Suppressor macrophage treated with lipopolysaccharide for 1 hour (primary cell): ENCODE data around the gene ACACA.

Experiments
- DNase-seq, 3 donors: peaks; one replicate each; pipeline ENCODE4 v3.0.0-alpha.2; 2020 to 2022

ACACA gene

DNA sequence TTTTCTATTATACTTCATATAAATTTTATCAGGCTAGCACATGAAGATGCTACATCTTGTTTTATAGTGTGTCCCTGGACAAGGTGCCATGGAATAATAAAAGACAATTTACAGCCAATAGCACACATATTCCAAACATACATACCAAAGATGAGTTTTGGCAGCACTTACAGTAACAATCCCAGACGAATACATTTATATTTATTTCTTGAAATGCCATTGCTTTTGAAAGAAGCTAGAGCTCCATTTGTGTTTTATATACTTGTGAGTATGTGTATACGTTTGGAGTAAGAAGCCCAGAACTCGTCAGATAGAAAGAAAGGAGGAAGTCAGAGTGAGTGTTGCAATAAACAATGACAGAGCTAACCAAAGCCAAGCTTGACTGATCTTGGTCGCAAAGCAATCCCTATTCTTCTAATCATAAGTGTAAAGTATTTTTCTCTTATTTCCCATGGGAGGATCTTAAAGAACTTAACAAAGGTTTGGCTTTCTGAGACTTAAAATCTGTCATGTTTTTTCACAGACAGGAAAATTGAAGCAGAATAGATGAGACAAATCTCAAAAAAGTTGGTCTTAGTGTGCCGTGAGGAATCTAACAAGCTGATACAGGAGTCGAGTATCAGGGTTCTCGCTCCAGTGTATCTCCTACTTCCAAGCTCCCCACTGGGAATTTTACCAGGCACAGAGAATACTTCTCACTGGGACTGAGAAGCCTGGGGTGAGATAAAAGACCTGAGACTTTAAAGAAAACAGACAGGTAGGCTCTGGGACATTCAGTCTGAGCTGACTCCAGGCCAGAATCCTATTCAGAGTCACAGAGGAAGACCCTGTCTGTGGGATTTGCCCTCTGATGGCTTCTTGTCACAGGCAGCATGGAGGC, 282.5 kb downstream of the ACACA start:
- peak; percentile 59 to 81 (median 68) for DNase-seq

DNA sequence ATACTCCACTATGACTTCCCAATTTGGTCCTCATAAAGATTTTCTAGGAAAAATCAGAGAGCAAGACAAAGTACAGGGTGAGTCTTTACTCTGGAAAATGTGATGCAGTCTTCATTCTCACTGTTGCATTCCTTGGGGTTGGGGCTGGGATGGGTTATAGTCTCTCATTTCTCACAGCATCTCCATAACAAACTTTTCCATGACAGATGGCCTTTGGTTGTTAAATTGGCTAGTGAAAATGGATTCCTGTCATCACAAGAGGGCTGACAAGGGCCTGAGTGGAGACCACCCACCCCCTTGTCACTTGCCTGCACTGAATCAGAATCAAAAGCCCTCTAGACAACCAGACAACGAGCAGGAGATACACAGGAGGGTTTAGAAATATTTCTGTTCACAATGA, 283.2 kb downstream of the ACACA start:
- DNase-seq: no peak

GRCh38 chr17:37121616-37122015, 285.0 kb downstream of the ACACA start:
- DNase-seq: no peak

DNA sequence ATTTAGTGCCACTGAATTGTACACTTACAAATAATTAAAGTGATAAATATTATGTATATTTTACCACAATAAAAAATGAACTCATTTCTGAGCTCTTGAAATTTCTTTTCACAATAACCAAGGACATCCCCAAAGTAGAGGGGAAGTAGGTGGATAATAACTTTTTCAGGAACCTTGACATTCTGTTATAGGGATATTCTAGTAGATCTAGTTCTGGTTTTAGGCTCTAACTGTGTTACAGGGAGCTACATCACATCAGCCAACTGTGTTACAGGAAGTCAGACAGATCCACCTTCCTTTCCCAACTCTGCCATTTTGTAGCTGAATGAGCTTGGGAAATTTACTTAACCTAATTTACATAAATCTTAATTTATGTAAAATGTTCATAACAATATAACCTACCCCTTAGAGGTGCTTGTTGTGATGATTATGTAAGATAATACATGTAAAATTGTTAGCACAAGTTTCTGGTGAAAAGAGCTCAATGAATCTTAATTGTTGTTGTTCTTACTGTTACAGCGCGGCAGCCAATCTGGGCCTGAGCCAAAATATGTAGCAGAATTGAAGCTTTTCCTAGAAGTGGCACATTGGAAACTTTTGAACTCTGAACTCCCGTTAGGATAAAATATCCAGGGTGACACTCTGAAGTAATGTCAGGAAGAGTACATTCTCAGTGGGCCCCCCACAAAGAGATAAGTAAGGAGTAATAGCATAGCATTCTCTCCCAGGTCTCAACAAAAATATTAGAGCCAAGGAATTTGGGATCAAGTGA, 288.1 kb downstream of the ACACA start:
- DNase-seq: peak; percentile 21 to 40 (median 25)

GRCh38 chr17:37117373-37118142, 289.1 kb downstream of the ACACA start:
- no peak for DNase-seq

GRCh38 chr17:37116671-37117185, 289.9 kb downstream of the ACACA start:
- DNase-seq: no peak

DNA sequence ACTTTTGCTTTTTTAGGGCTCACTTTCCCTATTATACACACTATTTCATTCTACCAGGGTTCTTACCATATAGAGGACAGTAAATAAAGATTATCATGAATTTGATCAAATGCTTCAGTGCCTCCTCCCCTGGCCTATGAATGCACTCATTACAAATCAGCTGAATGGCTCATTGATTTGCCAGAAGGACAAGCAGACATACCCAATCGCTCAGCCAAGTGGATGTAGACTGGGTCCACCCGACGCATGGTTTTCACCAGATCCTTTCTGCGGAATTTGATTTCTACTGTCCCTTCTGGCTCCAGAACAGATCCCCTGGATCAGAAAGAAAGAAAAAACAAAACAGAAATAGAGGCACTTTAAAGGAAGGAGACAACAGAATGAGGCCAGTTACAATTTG, 295.3 kb downstream of the ACACA start:
- DNase-seq: no peak

DNA sequence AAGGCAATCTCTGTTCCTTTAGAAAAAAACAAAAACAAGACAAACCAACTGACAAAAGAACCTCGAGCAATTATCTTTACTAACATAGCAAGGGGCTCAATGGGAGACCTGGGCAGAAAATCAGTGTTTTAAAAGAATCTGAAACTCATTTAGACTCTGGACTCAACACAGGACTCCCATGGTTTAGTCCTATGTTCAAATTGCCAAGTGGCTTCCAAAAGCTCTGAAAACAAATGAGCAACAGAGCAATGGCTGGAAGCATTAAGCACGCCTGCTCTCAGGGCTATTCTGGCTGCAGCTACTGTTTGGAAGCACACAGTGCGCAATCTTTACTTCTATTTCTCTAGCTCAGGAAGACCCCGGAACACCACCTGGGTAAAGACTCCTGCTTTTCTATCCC, 295.9 kb downstream of the ACACA start:
- DNase-seq: no peak

- DNase-seq: no peak
Measured at GRCh38 chr17:37109731-37110710, 296.6 kb downstream of the ACACA start.

DNA sequence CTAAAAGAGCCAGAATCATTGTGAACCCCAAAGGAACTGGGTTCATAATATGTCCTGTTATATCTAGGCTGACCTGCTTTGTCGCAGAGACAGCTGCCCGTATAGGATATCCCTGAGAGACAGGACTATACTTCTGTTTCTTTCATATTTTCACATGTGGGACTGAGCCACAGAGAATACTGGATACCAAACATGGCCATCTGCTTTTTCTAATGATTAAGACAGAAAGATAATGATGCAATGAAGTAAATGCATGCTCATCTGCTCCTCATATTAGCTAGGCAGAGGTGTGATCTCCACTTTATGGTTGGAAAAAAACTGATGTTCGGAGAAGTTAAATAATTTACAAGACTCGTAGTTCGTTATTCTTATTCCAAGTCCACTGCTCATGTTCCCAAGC, 297.5 kb downstream of the ACACA start:
- DNase-seq: no peak

DNA sequence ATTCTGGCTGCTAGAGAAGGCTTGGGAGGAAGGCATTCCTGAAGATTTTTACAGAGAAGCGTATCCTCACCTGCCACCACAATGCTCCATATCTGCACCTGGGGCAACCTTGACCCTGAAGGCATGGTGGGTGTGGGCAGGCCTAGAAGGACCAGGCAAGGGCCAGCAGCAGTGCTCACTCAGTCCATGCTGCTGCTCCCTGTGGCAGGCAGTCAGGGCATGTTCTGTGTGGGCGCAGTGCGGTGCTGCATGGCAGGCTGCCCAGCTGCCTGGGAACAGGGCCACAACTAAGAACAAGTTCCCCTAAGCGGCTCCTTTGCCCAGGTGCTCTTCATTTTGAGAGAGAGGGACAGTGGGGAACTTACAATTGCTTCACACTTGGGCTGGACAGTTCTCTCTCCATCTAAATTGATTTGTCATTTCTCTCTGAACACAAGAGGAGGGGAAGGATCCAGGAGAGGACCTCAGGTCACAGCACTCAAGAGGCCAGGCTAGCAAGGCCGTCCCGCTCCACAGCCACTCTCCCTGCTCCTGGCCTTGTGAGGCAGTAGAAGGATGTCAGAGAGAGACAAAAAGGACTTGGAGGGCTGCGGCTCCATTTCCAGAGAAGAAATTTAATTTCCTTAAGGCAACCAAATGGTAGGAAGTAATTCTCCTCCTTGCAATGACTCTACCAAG, 299.1 kb downstream of the ACACA start:
- no peak for DNase-seq

GRCh38 chr17:37106049-37106448, 300.6 kb downstream of the ACACA start:
- no peak for DNase-seq

DNA sequence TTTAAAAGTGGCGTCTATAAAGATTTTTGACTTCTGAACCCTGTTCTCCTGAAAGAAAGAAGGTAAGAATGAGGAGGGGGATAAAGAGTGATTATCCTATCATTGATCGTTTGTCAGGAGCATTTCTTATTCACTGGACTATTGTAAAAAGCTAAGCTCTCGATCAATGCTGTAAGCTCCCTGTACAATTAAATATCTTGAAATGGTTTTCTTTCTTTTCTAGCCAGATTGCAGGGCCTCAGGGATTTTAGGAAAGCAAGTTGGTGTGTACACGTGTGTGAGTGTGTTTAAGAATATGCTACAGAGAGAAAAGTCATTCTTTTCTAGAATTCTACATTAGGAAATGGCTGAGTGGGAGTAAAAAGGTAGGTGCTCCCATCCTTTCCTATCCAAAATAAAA, 303.4 kb downstream of the ACACA start:
- DNase-seq: no peak

DNA sequence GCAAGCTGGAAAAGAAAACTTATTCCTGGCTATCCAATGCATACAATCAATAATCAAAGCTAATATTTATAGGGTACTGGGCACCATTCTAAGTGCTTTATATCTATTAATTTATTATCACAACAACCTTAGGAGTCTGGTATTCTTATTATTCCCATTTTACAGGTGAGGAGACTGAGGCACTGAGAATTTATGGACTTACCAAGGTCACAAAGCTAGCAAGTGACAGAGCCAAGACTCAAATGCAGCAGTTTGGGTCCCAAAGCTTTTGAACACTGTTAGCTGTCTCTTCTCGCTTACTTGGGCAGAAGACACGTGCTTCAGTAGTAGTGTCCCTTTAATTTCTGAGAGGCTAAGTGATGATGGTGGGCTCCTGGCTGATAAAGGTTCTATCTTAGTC, 305.3 kb downstream of the ACACA start:
- DNase-seq: no peak

GRCh38 chr17:37100231-37100630, 306.4 kb downstream of the ACACA start:
- DNase-seq: peak; percentile 43 to 60 (median 54)

GRCh38 chr17:37098910-37099664, 307.5 kb downstream of the ACACA start:
- DNase-seq: no peak

GRCh38 chr17:37098152-37098551, 308.5 kb downstream of the ACACA start:
- no peak for DNase-seq

DNA sequence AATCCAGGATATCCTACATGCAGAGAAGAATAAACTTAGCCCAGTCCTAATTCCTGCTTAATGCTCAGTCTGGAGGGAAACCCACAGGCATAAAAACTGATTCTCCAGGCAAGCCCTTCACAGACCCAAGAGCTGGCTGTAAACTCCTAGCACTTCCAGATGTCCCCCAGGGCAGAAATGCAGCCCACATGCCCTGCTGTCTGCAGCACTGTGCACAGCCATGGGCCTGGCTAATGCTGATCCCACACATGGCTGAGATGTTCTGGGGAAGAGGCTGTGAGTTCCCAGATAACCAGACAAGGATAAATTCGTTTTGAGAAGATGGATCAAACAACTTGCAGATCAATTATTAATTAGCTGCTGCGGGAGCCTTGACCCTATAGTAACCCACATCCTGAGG, 309.5 kb downstream of the ACACA start:
- DNase-seq: no peak

DNA sequence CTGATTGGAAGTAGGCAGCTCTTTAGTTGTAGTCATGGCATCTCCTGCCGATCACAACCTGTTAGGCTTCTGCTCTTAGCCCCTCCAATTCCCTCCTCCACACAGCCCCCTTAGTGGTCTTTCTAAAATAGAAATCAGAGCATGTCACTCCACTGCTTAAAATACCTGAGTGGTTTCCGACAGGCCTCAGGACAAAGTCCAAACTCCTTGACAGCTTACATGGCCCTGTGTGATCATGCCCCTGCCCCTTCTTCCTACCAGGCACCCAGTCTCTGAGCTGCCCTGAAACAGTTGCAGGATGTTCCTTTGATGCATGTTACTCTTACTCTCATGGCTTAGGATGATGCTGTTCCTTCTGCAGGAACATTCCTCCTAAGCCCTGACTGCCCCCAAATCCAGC, 310.6 kb downstream of the ACACA start:
- no peak for DNase-seq

- DNase-seq: no peak
Measured at GRCh38 chr17:37094391-37094790, 312.2 kb downstream of the ACACA start.
